Spleen (tissue), 7 donors: ENCODE data around the gene MYOCD.

ENCODE experiments used
- CTCF ChIP-seq, 11 experiments: fragments of 200-600 bp in 7 of 11; fragments of 450-650 bp in 4 of 11; sonication (generic) in 4 of 11; IDR thresholded peaks in 8 of 11; conservative IDR thresholded peaks in 3 of 11; 1 replicate in 7 of 11; 2 replicates in 4 of 11; pipeline versions ENCODE4 v1.4.0 to v1.8.0; 2016 to 2021; ENCODE audit warnings: antibody characterized with exemption in 11 of 11, inconsistent platforms in 4 of 11, mild to moderate bottlenecking in 1 of 11
- POLR2A ChIP-seq, 3 donors: fragments of 450-650 bp; IDR thresholded peaks; one replicate each; pipeline ENCODE4 v1.5.1; 2017; ENCODE audit warnings: antibody characterized with exemption in 3 of 3, mild to moderate bottlenecking in 1 of 3
- POLR2AphosphoS5 ChIP-seq, 3 donors: sonication (generic); formaldehyde crosslinking; IDR thresholded peaks; one replicate each; pipeline ENCODE4 v1.5.1; 2017; ENCODE audit warnings: antibody characterized with exemption in 3 of 3
- donor health status: DM: no; HTN: no; CAD: no; lungs with moderate emphysema.
- donor health status: DM: no; HTN: no; CAD: no.
- donor health status: DM: no; HTN: no; CAD: no.

GRCh38 chr17:12664252-12664651 is 1.4 kb upstream of the MYOCD start:
- TF ChIP-seq CTCF (IDR thresholded peaks at IDR 0.05 in 8 of 11, conservative IDR thresholded peaks at IDR 0.05 in 3 of 11) (no peak), POLR2A (IDR thresholded peaks at IDR 0.05) (no peak), POLR2AphosphoS5 (IDR thresholded peaks at IDR 0.05) (no peak)
